WERI-Rb-1 (cell line): ENCODE measurements around the gene NPNT.

ENCODE experiments used
- DNase-seq: peaks from one replicate; pipeline ENCODE4 v3.0.0-alpha.2; 2020
- H3K27ac ChIP-seq: fragments of 250-450 bp; sonication (Bioruptor Pico); 2 replicates; pipeline ENCODE4 v1.5.1; 2020; ENCODE audit warnings: mild to moderate bottlenecking, moderate library complexity
- H3K27me3 ChIP-seq: fragments of 250-450 bp; sonication (Bioruptor Pico); 2 replicates; pipeline ENCODE4 v1.5.1; 2021; ENCODE audit warnings: mild to moderate bottlenecking, low read depth, moderate library complexity; ENCODE audit not compliant: insufficient read depth, severe bottlenecking
- H3K36me3 ChIP-seq: fragments of 250-450 bp; sonication (Bioruptor Pico); 2 replicates; pipeline ENCODE4 v1.5.1; 2020; ENCODE audit warnings: mild to moderate bottlenecking, moderate library complexity
- H3K4me3 ChIP-seq: 2 replicates; pipeline ENCODE4 v1.5.1; 2011; ENCODE audit warnings: low read depth, mild to moderate bottlenecking, control low read depth, low read length
- H3K9me3 ChIP-seq: fragments of 250-450 bp; sonication (Bioruptor Pico); 2 replicates; pipeline ENCODE4 v1.5.1; 2021; ENCODE audit warnings: mild to moderate bottlenecking, moderate library complexity; ENCODE audit not compliant: severe bottlenecking
- TF ChIP-seq, protein P1 (sequence below): IDR thresholded peaks from 2 replicates; pipeline ENCODE4 v1.5.1; 2011; ENCODE audit warnings: low read depth, mild to moderate bottlenecking, control low read depth, inconsistent platforms, low read length

NPNT gene

GRCh38 chr4:105930698-105931097, 35.4 kb downstream of the NPNT start:
- no peaks in the 10 kb centered on the region for H3K36me3 ChIP-seq
- H3K27me3 ChIP-seq, result no peaks in the 10 kb centered on the region
- H3K27ac ChIP-seq, result no peak overlapping the region
- DNase-seq, result no peak
- no peaks in the 10 kb centered on the region for H3K9me3 ChIP-seq
- TF ChIP-seq, protein P1, sequence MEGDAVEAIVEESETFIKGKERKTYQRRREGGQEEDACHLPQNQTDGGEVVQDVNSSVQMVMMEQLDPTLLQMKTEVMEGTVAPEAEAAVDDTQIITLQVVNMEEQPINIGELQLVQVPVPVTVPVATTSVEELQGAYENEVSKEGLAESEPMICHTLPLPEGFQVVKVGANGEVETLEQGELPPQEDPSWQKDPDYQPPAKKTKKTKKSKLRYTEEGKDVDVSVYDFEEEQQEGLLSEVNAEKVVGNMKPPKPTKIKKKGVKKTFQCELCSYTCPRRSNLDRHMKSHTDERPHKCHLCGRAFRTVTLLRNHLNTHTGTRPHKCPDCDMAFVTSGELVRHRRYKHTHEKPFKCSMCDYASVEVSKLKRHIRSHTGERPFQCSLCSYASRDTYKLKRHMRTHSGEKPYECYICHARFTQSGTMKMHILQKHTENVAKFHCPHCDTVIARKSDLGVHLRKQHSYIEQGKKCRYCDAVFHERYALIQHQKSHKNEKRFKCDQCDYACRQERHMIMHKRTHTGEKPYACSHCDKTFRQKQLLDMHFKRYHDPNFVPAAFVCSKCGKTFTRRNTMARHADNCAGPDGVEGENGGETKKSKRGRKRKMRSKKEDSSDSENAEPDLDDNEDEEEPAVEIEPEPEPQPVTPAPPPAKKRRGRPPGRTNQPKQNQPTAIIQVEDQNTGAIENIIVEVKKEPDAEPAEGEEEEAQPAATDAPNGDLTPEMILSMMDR, result no peak
- H3K4me3 ChIP-seq, result no peak overlapping the region

- Histone ChIP-seq H3K36me3 (no peaks in the 10 kb centered on the region), H3K4me3 (no peak overlapping the region), H3K27me3 (no peaks in the 10 kb centered on the region), H3K27ac (no peak overlapping the region), H3K9me3 (no peaks in the 10 kb centered on the region)
- DNase-seq, result no peak
- TF ChIP-seq, protein P1, result no peak
Measured at GRCh38 chr4:105933083-105933482, 37.8 kb downstream of the NPNT start.

GRCh38 chr4:105934386-105934785, 39.1 kb downstream of the NPNT start:
- TF ChIP-seq, protein P1, result no peak
- Histone ChIP-seq H3K27ac (no peak overlapping the region), H3K36me3 (no peaks in the 10 kb centered on the region), H3K4me3 (no peak overlapping the region), H3K9me3 (no peaks in the 10 kb centered on the region), H3K27me3 (no peaks in the 10 kb centered on the region)
- DNase-seq, result no peak

GRCh38 chr4:105936901-105937300, 41.6 kb downstream of the NPNT start:
- Histone ChIP-seq H3K4me3 (no peak overlapping the region), H3K27ac (no peak overlapping the region), H3K9me3 (no peaks in the 10 kb centered on the region), H3K36me3 (no peaks in the 10 kb centered on the region), H3K27me3 (no peaks in the 10 kb centered on the region)
- TF ChIP-seq, protein P1, result no peak
- DNase-seq, result no peak

- H3K4me3 ChIP-seq, result no peak overlapping the region
- no peaks in the 10 kb centered on the region for H3K9me3 ChIP-seq
- TF ChIP-seq, protein P1, result no peak
- no peak for DNase-seq
- H3K27me3 ChIP-seq, result no peaks in the 10 kb centered on the region
- H3K36me3 ChIP-seq, result no peaks in the 10 kb centered on the region
- no peak overlapping the region for H3K27ac ChIP-seq
Measured at GRCh38 chr4:105937759-105938158, 42.5 kb downstream of the NPNT start.

DNA sequence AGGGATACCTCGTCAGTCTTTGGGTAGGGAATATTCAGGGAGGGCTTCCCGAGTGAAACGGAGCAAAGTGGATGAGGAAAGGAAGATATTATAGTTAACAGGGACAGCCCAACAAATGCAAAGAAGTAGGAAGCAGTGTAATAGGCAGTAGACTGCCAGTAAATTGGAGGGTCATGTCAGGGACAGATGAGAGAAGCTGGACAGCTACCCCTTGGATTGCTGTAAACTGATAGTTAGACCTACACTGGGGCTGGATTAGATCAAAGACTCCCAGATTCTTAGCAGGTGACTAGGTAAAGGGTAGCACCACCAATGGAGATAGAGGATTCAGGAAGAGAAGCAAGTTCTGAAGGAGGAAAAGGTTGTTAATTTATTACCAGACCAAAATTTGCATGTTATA, 48.0 kb downstream of the NPNT start:
- Histone ChIP-seq H3K27ac (no peak overlapping the region), H3K36me3 (peaks cover 4% of the 10 kb centered on the region; the same call in 1 of the 2 replicates)
- TF ChIP-seq, protein P1, result no peak

More for the DNA sequence above, 48.0 kb downstream of the NPNT start:
- Histone ChIP-seq H3K9me3 (peaks cover 7% of the 10 kb centered on the region), H3K27me3 (no peaks in the 10 kb centered on the region), H3K4me3 (no peak overlapping the region)
- no peak for DNase-seq
